HEK293 (cell line): Measurements from ENCODE around the gene CEACAM4.

Experiments
- CTCF ChIA-PET: fragments of 350-600 bp; formaldehyde crosslinking; extraction: SDS; loops from one replicate; lab custom pipeline; 2021; ENCODE audit warnings: antibody characterized with exemption; lab: Yijun Ruan, JAX
- POLR2A ChIA-PET: fragments of 300-600 bp; formaldehyde crosslinking; extraction: SDS; loops from one replicate; lab custom pipeline; 2020; ENCODE audit warnings: antibody characterized with exemption, inconsistent platforms; lab: Yijun Ruan, JAX
- H3K27ac ChIP-seq: fragments of 200-500 bp; sonication (Bioruptor generic); 2 replicates; pipeline ENCODE4 v1.5.1; 2014; ENCODE audit warnings: low read depth, low read length, control low read depth, inconsistent platforms; ENCODE audit errors: extremely low read depth
- H3K36me3 ChIP-seq, 2 experiments: fragments of 200-500 bp in 1 of 2; sonication (Bioruptor generic) in 1 of 2; 1 replicate in 1 of 2; 2 replicates in 1 of 2; pipeline ENCODE4 v1.5.1; 2014 to 2017; ENCODE audit warnings: inconsistent platforms in 2 of 2, low read length in 2 of 2; ENCODE audit not compliant: control insufficient read depth in 2 of 2, insufficient read depth in 1 of 2
- H3K4me1 ChIP-seq: fragments of 200-500 bp; sonication (Bioruptor generic); 2 replicates; pipeline ENCODE4 v1.5.1; 2014; ENCODE audit warnings: mild to moderate bottlenecking, low read length, inconsistent platforms; ENCODE audit not compliant: control insufficient read depth, insufficient read depth
- H3K4me3 ChIP-seq: 2 replicates; pipeline ENCODE4 v1.5.1; 2011; ENCODE audit warnings: low read depth, mild to moderate bottlenecking, control low read depth, low read length, moderate library complexity
- H3K9me3 ChIP-seq: fragments of 200-500 bp; sonication (Bioruptor generic); 2 replicates; pipeline ENCODE4 v1.5.1; 2014; ENCODE audit warnings: low read depth, low read length, inconsistent platforms; ENCODE audit not compliant: control insufficient read depth, insufficient read depth
- MYNN ChIP-seq: fragments of 450-650 bp; formaldehyde crosslinking; IDR thresholded peaks from 2 replicates; pipeline ENCODE4 v1.5.1; 2016; ENCODE audit warnings: missing biosample characterization, missing genetic modification characterization, borderline replicate concordance
- PATZ1 ChIP-seq: fragments of 450-650 bp; formaldehyde crosslinking; IDR thresholded peaks from 2 replicates; pipeline ENCODE4 v1.5.1; 2016; ENCODE audit warnings: missing biosample characterization, missing genetic modification characterization
- PRDM1 ChIP-seq: fragments of 450-650 bp; formaldehyde crosslinking; IDR thresholded peaks from 2 replicates; pipeline ENCODE4; 2016; ENCODE audit warnings: missing biosample characterization, missing genetic modification characterization
- ZBTB1 ChIP-seq: fragments of 450-650 bp; formaldehyde crosslinking; IDR thresholded peaks from 2 replicates; pipeline ENCODE4 v1.5.1; 2016; ENCODE audit warnings: missing biosample characterization, missing genetic modification characterization
- ZBTB49 ChIP-seq: fragments of 450-650 bp; formaldehyde crosslinking; IDR thresholded peaks from 2 replicates; pipeline ENCODE4 v1.5.1; 2016; ENCODE audit warnings: missing biosample characterization, missing genetic modification characterization, low read depth
- ZBTB8A ChIP-seq: fragments of 450-650 bp; formaldehyde crosslinking; IDR thresholded peaks from 2 replicates; pipeline ENCODE4 v1.5.1; 2016; ENCODE audit warnings: missing biosample characterization, missing genetic modification characterization
- ZIC2 ChIP-seq: fragments of 450-650 bp; formaldehyde crosslinking; IDR thresholded peaks from 2 replicates; pipeline ENCODE4 v1.5.1; 2016; ENCODE audit warnings: missing biosample characterization, missing genetic modification characterization
- ZNF133 ChIP-seq: fragments of 450-650 bp; formaldehyde crosslinking; IDR thresholded peaks from 2 replicates; pipeline ENCODE4 v1.5.1; 2016; ENCODE audit warnings: missing biosample characterization, missing genetic modification characterization
- ZNF174 ChIP-seq: fragments of 450-650 bp; formaldehyde crosslinking; IDR thresholded peaks from 2 replicates; pipeline ENCODE4 v1.5.0; 2017; ENCODE audit warnings: missing biosample characterization, mild to moderate bottlenecking, missing genetic modification characterization
- ZNF175 ChIP-seq: fragments of 450-650 bp; formaldehyde crosslinking; IDR thresholded peaks from 2 replicates; pipeline ENCODE4 v1.5.1; 2016; ENCODE audit warnings: missing biosample characterization, missing genetic modification characterization
- ZNF184 ChIP-seq: fragments of 450-650 bp; IDR thresholded peaks from 2 replicates; pipeline ENCODE4 v1.5.1; 2018; ENCODE audit warnings: missing biosample characterization, mild to moderate bottlenecking, missing genetic modification characterization
- ZNF354C ChIP-seq: fragments of 450-650 bp; formaldehyde crosslinking; IDR thresholded peaks from 2 replicates; pipeline ENCODE4 v1.5.1; 2016; ENCODE audit warnings: missing biosample characterization, missing genetic modification characterization, low read depth, borderline replicate concordance
- ZNF514 ChIP-seq: fragments of 450-650 bp; formaldehyde crosslinking; IDR thresholded peaks from 2 replicates; pipeline ENCODE4 v1.5.1; 2016; ENCODE audit warnings: missing biosample characterization, missing genetic modification characterization
- ZNF785 ChIP-seq: fragments of 450-650 bp; formaldehyde crosslinking; IDR thresholded peaks from 2 replicates; pipeline ENCODE4 v1.5.1; 2016; ENCODE audit warnings: missing biosample characterization, missing genetic modification characterization
- ZNF791 ChIP-seq: fragments of 450-650 bp; formaldehyde crosslinking; IDR thresholded peaks from 2 replicates; pipeline ENCODE4 v1.5.1; 2016; ENCODE audit warnings: missing biosample characterization, missing genetic modification characterization
- TF ChIP-seq, protein P1 (sequence below): IDR thresholded peaks from 2 replicates; pipeline ENCODE4 v1.6.1; 2011; ENCODE audit warnings: mild to moderate bottlenecking, low read depth, low read length, borderline replicate concordance
- TF ChIP-seq, protein P2 (sequence below): fragments of 450-650 bp; formaldehyde crosslinking; IDR thresholded peaks from 2 replicates; pipeline ENCODE4 v1.5.1; 2016; ENCODE audit warnings: missing biosample characterization, missing genetic modification characterization, borderline replicate concordance
- TF ChIP-seq, protein P3 (sequence below): fragments of 450-650 bp; formaldehyde crosslinking; IDR thresholded peaks from 2 replicates; pipeline ENCODE4 v1.5.1; 2016; ENCODE audit warnings: missing biosample characterization, missing genetic modification characterization

Gene CEACAM4

GRCh38 chr19:41668315-41668714 lies 41.4 kb upstream of the CEACAM4 start:
- Histone ChIP-seq H3K36me3 (no peaks in the 10 kb centered on the region), H3K4me1 (no peaks in the 10 kb centered on the region), H3K4me3 (no peak overlapping the region), H3K27ac (no peak overlapping the region), H3K9me3 (peaks cover 17% of the 10 kb centered on the region)
- CTCF ChIA-PET, result interaction anchor here (0.6 to 3.4 kb wide), 6 partner anchors 21 to 85 kb away, joined by 3 to 14 read pairs (median 4); no protein-coding TSS in a partner anchor
- no peak for TF ChIP-seq ZNF514 (tag by site-specific recombination)
- no peak for TF ChIP-seq ZNF791
- no peak for TF ChIP-seq PATZ1 (tag by site-specific recombination)
- TF ChIP-seq ZNF174, result no peak
- TF ChIP-seq, protein P1, sequence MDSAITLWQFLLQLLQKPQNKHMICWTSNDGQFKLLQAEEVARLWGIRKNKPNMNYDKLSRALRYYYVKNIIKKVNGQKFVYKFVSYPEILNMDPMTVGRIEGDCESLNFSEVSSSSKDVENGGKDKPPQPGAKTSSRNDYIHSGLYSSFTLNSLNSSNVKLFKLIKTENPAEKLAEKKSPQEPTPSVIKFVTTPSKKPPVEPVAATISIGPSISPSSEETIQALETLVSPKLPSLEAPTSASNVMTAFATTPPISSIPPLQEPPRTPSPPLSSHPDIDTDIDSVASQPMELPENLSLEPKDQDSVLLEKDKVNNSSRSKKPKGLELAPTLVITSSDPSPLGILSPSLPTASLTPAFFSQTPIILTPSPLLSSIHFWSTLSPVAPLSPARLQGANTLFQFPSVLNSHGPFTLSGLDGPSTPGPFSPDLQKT, result no peak
- no peak for TF ChIP-seq ZBTB1 (tag by site-specific recombination)
- no peak for TF ChIP-seq ZNF354C (tag by site-specific recombination)
- TF ChIP-seq ZBTB8A, result no peak
- TF ChIP-seq ZNF133 (tag by site-specific recombination), result no peak
- TF ChIP-seq ZNF785 (tag by site-specific recombination), result no peak
- TF ChIP-seq, protein P2, sequence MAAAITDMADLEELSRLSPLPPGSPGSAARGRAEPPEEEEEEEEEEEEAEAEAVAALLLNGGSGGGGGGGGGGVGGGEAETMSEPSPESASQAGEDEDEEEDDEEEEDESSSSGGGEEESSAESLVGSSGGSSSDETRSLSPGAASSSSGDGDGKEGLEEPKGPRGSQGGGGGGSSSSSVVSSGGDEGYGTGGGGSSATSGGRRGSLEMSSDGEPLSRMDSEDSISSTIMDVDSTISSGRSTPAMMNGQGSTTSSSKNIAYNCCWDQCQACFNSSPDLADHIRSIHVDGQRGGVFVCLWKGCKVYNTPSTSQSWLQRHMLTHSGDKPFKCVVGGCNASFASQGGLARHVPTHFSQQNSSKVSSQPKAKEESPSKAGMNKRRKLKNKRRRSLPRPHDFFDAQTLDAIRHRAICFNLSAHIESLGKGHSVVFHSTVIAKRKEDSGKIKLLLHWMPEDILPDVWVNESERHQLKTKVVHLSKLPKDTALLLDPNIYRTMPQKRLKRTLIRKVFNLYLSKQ (tag by site-specific recombination), result no peak
- TF ChIP-seq, protein P3, sequence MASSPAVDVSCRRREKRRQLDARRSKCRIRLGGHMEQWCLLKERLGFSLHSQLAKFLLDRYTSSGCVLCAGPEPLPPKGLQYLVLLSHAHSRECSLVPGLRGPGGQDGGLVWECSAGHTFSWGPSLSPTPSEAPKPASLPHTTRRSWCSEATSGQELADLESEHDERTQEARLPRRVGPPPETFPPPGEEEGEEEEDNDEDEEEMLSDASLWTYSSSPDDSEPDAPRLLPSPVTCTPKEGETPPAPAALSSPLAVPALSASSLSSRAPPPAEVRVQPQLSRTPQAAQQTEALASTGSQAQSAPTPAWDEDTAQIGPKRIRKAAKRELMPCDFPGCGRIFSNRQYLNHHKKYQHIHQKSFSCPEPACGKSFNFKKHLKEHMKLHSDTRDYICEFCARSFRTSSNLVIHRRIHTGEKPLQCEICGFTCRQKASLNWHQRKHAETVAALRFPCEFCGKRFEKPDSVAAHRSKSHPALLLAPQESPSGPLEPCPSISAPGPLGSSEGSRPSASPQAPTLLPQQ, result no peak
- no peak for TF ChIP-seq ZNF175 (tag by site-specific recombination)
- TF ChIP-seq ZNF184 (tag by site-specific recombination), result no peak
- no peak for TF ChIP-seq ZIC2 (tag by site-specific recombination)
- no peak for TF ChIP-seq MYNN (tag by site-specific recombination)
- TF ChIP-seq ZBTB49 (tag by site-specific recombination), result no peak
- no peak for TF ChIP-seq PRDM1 (tag by site-specific recombination)
- TF ChIP-seq, all 188 proteins: peak for 0
- POLR2A ChIA-PET, result interaction anchor here (0.6 kb wide), 1 partner anchor 287 kb away, joined by 4 read pairs; no protein-coding TSS in a partner anchor
